ENCODE results near the gene GRM5.

- no peak for TF ChIP-seq CTCF (IDR thresholded peaks at IDR 0.05)
- no peak for TF ChIP-seq POLR2A (IDR thresholded peaks at IDR 0.05)
These were observed 528.2 kb downstream of the GRM5 start for GRCh38 chr11:88537613-88538012.

Data from transverse colon (tissue), 3 donors.